Osteoblast (primary cell): ENCODE measurements around the gene FGF14. TPM values are rescaled to one million over a fixed set of nuclear protein-coding genes. Genes with fewer than 3 reads are reported as not detected.

Source experiments
- DNase-seq: peaks from one replicate; pipeline ENCODE4 v3.0.0; 2011; ENCODE audit warnings: low spot score, mixed read lengths; ENCODE audit not compliant: insufficient read length; ENCODE audit errors: missing footprints
- H2AFZ ChIP-seq: 2 replicates; pipeline ENCODE4 v1.6.0; 2011; ENCODE audit warnings: mild to moderate bottlenecking, low read length
- H3K27ac ChIP-seq: 2 replicates; pipeline ENCODE4 v1.5.1; 2011; ENCODE audit warnings: mild to moderate bottlenecking, low read depth, low read length, moderate library complexity
- H3K27me3 ChIP-seq: 2 replicates; pipeline ENCODE4 v1.6.0; 2012; ENCODE audit warnings: mild to moderate bottlenecking, control low read depth, inconsistent platforms, low read length, moderate library complexity; ENCODE audit not compliant: insufficient read depth
- H3K36me3 ChIP-seq: 2 replicates; pipeline ENCODE4 v1.5.1; 2011; ENCODE audit warnings: mild to moderate bottlenecking, low read length, control low read depth, moderate library complexity; ENCODE audit not compliant: insufficient read depth
- H3K4me1 ChIP-seq: 2 replicates; pipeline ENCODE4 v1.5.1; 2011; ENCODE audit warnings: mild to moderate bottlenecking, low read length, control low read depth, moderate library complexity; ENCODE audit not compliant: insufficient read depth
- H3K4me2 ChIP-seq: 2 replicates; pipeline ENCODE4 v1.6.0; 2011; ENCODE audit warnings: mild to moderate bottlenecking, low read length; ENCODE audit not compliant: insufficient read depth
- H3K4me3 ChIP-seq: fragments of 200-600 bp; sonication (generic); 3 replicates; pipeline ENCODE4 v1.5.1; 2012; ENCODE audit warnings: mild to moderate bottlenecking, low read length, inconsistent platforms; ENCODE audit not compliant: insufficient read depth
- H3K79me2 ChIP-seq: 2 replicates; pipeline ENCODE4 v1.6.0; 2012; ENCODE audit warnings: mild to moderate bottlenecking, low read length, control low read depth, inconsistent platforms; ENCODE audit not compliant: insufficient read depth
- H3K9me3 ChIP-seq: 2 replicates; pipeline ENCODE4 v1.5.1; 2011; ENCODE audit warnings: low read depth, low read length, control low read depth
- H4K20me1 ChIP-seq: 2 replicates; pipeline ENCODE4 v1.6.0; 2012; ENCODE audit warnings: mild to moderate bottlenecking, low read length, control low read depth; ENCODE audit not compliant: insufficient read depth
- CTCF ChIP-seq: IDR thresholded peaks from 2 replicates; pipeline ENCODE4 v1.5.1; 2011; ENCODE audit warnings: mild to moderate bottlenecking, low read depth, low read length, moderate library complexity; ENCODE audit errors: extremely low read depth
- total RNA-seq: library from RNA; depleted of rRNA; stranded (reverse); fragments of >200 nt; gene quantifications from 2 replicates; pipeline ENCODE4 v1.2.3, GENCODE V29; 2012

Gene FGF14
- total RNA-seq, 1 donor = under 0.01 TPM

- H3K27me3 ChIP-seq = no peaks in the 10 kb centered on the region
- no peaks in the 10 kb centered on the region for H3K9me3 ChIP-seq
- H3K4me2 ChIP-seq = no peak overlapping the region
- no peak overlapping the region for H2AFZ ChIP-seq
- no peaks in the 10 kb centered on the region for H4K20me1 ChIP-seq
- H3K36me3 ChIP-seq = no peaks in the 10 kb centered on the region
- H3K79me2 ChIP-seq = no peaks in the 10 kb centered on the region
- no peak for TF ChIP-seq CTCF
- DNase-seq = no peak
- H3K27ac ChIP-seq = no peak overlapping the region
- no peak overlapping the region for H3K4me3 ChIP-seq
- no peaks in the 10 kb centered on the region for H3K4me1 ChIP-seq
Measured at GRCh38 chr13:101828119-101828518, 573.7 kb downstream of the FGF14 start.

GRCh38 chr13:101817898-101818297 lies 584.0 kb downstream of the FGF14 start:
- Histone ChIP-seq H3K79me2 (no peaks in the 10 kb centered on the region), H3K9me3 (no peaks in the 10 kb centered on the region), H3K27me3 (no peaks in the 10 kb centered on the region), H3K4me1 (no peaks in the 10 kb centered on the region), H3K36me3 (no peaks in the 10 kb centered on the region), H4K20me1 (no peaks in the 10 kb centered on the region), H2AFZ (no peak overlapping the region), H3K4me2 (no peak overlapping the region), H3K4me3 (no peak overlapping the region), H3K27ac (no peak overlapping the region)
- DNase-seq = no peak
- TF ChIP-seq CTCF = no peak

GRCh38 chr13:101811881-101812280 lies 590.0 kb downstream of the FGF14 start:
- no peak for DNase-seq
- no peaks in the 10 kb centered on the region for H3K36me3 ChIP-seq
- H3K27me3 ChIP-seq = no peaks in the 10 kb centered on the region
- H3K27ac ChIP-seq = no peak overlapping the region
- H3K4me3 ChIP-seq = no peak overlapping the region
- H3K79me2 ChIP-seq = no peaks in the 10 kb centered on the region
- H3K4me1 ChIP-seq = no peaks in the 10 kb centered on the region
- H4K20me1 ChIP-seq = no peaks in the 10 kb centered on the region
- H3K9me3 ChIP-seq = no peaks in the 10 kb centered on the region
- H3K4me2 ChIP-seq = no peak overlapping the region
- no peak for TF ChIP-seq CTCF
- H2AFZ ChIP-seq = no peak overlapping the region

GRCh38 chr13:101811284-101811839 lies 590.5 kb downstream of the FGF14 start:
- Histone ChIP-seq H3K36me3 (no peaks in the 10 kb centered on the region), H3K4me1 (no peaks in the 10 kb centered on the region), H3K27me3 (no peaks in the 10 kb centered on the region), H3K27ac (no peak overlapping the region), H2AFZ (no peak overlapping the region), H3K9me3 (no peaks in the 10 kb centered on the region), H3K4me2 (no peak overlapping the region), H3K4me3 (no peak overlapping the region), H3K79me2 (no peaks in the 10 kb centered on the region), H4K20me1 (no peaks in the 10 kb centered on the region)
- TF ChIP-seq CTCF = no peak
- no peak for DNase-seq
